ENCODE results near the gene CCDC17. TPM values are rescaled to one million over a fixed set of nuclear protein-coding genes. Genes with fewer than 3 reads are reported as not detected.

The CCDC17 gene
- 1 to 10 TPM; 3.2 to 6.5 (median 4.0) TPM for total RNA-seq

GRCh38 chr1:45623972-45624371 is at the start of gene CCDC17:
Gene CCDC17 (minus strand): TSS chr1:45624054. CDS start chr1:45623909, 145 bp downstream.
- Histone ChIP-seq H3K9me3 (no peaks in the 10 kb centered on the region), H3K36me3 (peaks cover 39% of the 10 kb centered on the region), H3K4me1 (peaks cover 27% of the 10 kb centered on the region), H3K27ac (no peak within 1 kb of the TSS), H3K27me3 (no peaks in the 10 kb centered on the region), H3K4me3 (peak within 1 kb of the TSS; percentile 44)
- no peak for TF ChIP-seq POLR2AphosphoS5 (IDR thresholded peaks at IDR 0.05)
- TF ChIP-seq POLR2A (IDR thresholded peaks at IDR 0.05) = no peak
- no peak for TF ChIP-seq CTCF (IDR thresholded peaks at IDR 0.05)
- TF ChIP-seq EP300 (IDR thresholded peaks at IDR 0.05) = no peak
- WGBS = 37% methylated on average over 4 of the region's 4 CpGs
- DNase-seq (ENCODE audit: low spot score in 2 of 2) = no peak

GRCh38 chr1:45669859-45670655 is 46.2 kb upstream of the CCDC17 start:
- DNase-seq (ENCODE audit: low spot score in 2 of 2) = no peak
- H3K9me3 ChIP-seq = no peaks in the 10 kb centered on the region
- peaks cover 17% of the 10 kb centered on the region for H3K4me1 ChIP-seq
- no peak for TF ChIP-seq CTCF (IDR thresholded peaks at IDR 0.05)
- TF ChIP-seq POLR2A (IDR thresholded peaks at IDR 0.05) = no peak
- TF ChIP-seq POLR2AphosphoS5 (IDR thresholded peaks at IDR 0.05) = no peak
- TF ChIP-seq EP300 (IDR thresholded peaks at IDR 0.05) = no peak
- 67% methylated on average over 6 of the region's 6 CpGs for WGBS
- H3K27ac ChIP-seq = no peak overlapping the region
- no peaks in the 10 kb centered on the region for H3K27me3 ChIP-seq
- no peaks in the 10 kb centered on the region for H3K36me3 ChIP-seq
- no peak overlapping the region for H3K4me3 ChIP-seq

DNA sequence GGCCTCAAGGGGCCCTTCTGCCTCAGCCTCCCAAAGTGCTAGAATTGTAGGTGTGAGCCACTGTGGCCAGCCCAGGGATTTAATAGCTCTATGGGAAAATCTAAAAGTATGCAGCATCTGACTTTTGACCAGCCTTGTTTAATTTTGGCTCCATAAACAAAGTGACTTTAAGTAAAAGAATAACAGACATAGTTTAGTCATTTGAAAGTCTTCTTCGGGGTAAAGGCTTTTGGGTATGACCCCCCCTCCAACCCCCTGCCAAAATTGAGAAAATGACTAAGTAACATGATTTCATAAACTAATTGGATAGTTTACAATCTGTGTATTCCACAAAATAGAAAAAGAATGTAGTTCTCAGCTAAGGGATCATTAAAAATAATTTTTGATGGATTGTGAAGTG is 45.5 kb upstream of the CCDC17 start:
- Histone ChIP-seq H3K36me3 (no peaks in the 10 kb centered on the region), H3K4me3 (no peak overlapping the region), H3K27me3 (no peaks in the 10 kb centered on the region), H3K27ac (no peak overlapping the region), H3K4me1 (peaks cover 15% of the 10 kb centered on the region), H3K9me3 (no peaks in the 10 kb centered on the region)
- no peak for DNase-seq (ENCODE audit: low spot score in 2 of 2)
- no peak for TF ChIP-seq EP300 (IDR thresholded peaks at IDR 0.05)
- no peak for TF ChIP-seq CTCF (IDR thresholded peaks at IDR 0.05)
- TF ChIP-seq POLR2A (IDR thresholded peaks at IDR 0.05) = no peak
- no peak for TF ChIP-seq POLR2AphosphoS5 (IDR thresholded peaks at IDR 0.05)
- 72% methylated on average over 1 of the region's 1 CpG for WGBS

DNA sequence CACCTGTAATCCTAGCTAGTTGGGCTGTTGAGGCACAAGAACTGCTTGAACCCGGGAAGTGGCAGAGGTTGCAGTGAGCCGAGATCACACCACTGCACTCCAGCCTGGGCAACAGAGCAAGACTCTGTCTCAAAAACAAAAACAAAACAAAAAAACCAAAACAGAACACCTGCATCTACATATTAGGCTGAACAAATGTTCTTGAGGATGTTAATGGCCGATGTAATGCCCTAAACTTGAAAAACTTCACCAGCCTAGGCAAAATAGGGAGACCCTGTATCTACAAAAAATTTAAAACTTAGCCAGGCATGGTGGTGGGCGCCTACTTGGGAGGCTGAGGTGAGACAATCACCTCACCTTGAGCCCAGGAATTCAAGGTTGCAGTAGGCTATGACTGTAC is 44.7 kb upstream of the CCDC17 start:
- H3K4me3 ChIP-seq = no peak overlapping the region
- no peak overlapping the region for H3K27ac ChIP-seq
- no peaks in the 10 kb centered on the region for H3K9me3 ChIP-seq
- H3K36me3 ChIP-seq = no peaks in the 10 kb centered on the region
- H3K4me1 ChIP-seq = peaks cover 15% of the 10 kb centered on the region
- no peaks in the 10 kb centered on the region for H3K27me3 ChIP-seq
- no peak for DNase-seq (ENCODE audit: low spot score in 2 of 2)
- WGBS = 92% methylated on average over 4 of the region's 4 CpGs
- TF ChIP-seq EP300 (IDR thresholded peaks at IDR 0.05) = no peak
- no peak for TF ChIP-seq POLR2A (IDR thresholded peaks at IDR 0.05)
- no peak for TF ChIP-seq POLR2AphosphoS5 (IDR thresholded peaks at IDR 0.05)
- TF ChIP-seq CTCF (IDR thresholded peaks at IDR 0.05) = no peak

DNA sequence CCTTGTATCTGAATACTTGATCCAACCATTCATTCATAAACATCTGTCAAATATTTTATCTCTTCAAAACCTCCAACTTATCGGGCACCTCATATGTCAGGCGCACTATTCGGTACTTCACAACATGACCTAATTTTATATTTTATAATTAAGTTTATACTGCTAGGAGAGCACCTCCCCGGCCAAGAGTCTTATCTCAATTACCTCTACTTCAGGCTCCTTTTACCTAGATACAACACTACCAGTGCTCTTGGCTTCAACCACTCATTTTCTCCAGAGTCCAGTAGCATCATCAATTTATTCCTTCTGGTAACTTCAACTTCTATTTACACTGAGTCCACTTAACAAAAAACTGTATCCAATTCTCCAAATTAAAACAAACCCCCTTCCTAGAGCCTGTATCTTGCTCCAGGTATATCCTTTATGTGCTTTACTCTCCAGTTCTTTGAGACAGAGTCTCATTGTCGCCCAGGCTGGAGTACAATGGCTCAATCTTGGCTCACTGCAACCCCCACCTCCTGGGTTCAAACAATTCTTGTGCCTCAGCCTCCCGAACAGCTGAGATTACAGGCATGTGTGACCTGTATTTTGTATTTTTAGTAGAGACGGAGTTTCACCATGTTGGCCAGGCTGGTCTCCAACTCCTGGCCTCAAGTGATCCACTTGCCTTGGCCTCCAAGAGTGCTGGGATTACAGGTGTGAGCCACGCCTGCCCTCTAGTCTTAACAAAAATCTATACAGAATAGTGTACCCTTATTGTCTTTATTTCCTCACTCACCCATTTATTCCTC is 43.7 kb upstream of the CCDC17 start:
- peaks cover 15% of the 10 kb centered on the region for H3K4me1 ChIP-seq
- no peak for DNase-seq (ENCODE audit: low spot score in 2 of 2)
- H3K9me3 ChIP-seq = no peaks in the 10 kb centered on the region
- no peaks in the 10 kb centered on the region for H3K36me3 ChIP-seq
- H3K27ac ChIP-seq = no peak overlapping the region
- no peaks in the 10 kb centered on the region for H3K27me3 ChIP-seq
- 83% methylated on average over 8 of the region's 8 CpGs for WGBS
- TF ChIP-seq EP300 (IDR thresholded peaks at IDR 0.05) (no peak), CTCF (IDR thresholded peaks at IDR 0.05) (no peak), POLR2AphosphoS5 (IDR thresholded peaks at IDR 0.05) (no peak), POLR2A (IDR thresholded peaks at IDR 0.05) (no peak)
- no peak overlapping the region for H3K4me3 ChIP-seq

All from suprapubic skin (tissue), 4 donors.